GM12875 (cell line): ENCODE measurements around the gene CACNA1E.

ENCODE experiments used
- H3K4me3 ChIP-seq: one replicate; pipeline ENCODE4 v1.5.1; 2011; ENCODE audit warnings: low read depth, low read length, control low read depth
- TF ChIP-seq, protein P1 (sequence below): IDR thresholded peaks from 2 replicates; pipeline ENCODE4 v1.5.1; 2011; ENCODE audit warnings: low read depth, mild to moderate bottlenecking, control low read depth, inconsistent platforms, low read length, moderate library complexity, borderline replicate concordance; ENCODE audit not compliant: insufficient read depth

Gene CACNA1E

DNA sequence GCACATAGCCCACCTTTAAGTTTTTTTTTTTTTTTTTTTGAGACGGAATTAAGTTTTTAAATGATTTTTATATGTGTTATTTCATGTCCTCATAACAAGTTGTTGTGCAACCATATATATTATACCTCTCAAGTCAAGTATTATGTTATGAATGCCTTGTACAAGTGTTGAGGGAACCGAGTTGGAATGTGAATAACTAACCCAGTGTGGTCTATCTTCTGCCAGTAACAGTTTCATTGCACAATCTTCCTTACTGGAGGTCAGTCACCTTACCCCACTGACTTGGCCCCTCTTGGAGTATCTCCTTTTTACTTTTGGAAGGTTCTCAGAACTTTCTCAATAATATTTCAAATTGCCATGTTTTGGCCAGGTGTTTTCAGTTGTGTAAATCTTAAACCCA lies 201.9 kb downstream of the CACNA1E start:
- TF ChIP-seq, protein P1, sequence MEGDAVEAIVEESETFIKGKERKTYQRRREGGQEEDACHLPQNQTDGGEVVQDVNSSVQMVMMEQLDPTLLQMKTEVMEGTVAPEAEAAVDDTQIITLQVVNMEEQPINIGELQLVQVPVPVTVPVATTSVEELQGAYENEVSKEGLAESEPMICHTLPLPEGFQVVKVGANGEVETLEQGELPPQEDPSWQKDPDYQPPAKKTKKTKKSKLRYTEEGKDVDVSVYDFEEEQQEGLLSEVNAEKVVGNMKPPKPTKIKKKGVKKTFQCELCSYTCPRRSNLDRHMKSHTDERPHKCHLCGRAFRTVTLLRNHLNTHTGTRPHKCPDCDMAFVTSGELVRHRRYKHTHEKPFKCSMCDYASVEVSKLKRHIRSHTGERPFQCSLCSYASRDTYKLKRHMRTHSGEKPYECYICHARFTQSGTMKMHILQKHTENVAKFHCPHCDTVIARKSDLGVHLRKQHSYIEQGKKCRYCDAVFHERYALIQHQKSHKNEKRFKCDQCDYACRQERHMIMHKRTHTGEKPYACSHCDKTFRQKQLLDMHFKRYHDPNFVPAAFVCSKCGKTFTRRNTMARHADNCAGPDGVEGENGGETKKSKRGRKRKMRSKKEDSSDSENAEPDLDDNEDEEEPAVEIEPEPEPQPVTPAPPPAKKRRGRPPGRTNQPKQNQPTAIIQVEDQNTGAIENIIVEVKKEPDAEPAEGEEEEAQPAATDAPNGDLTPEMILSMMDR: no peak

DNA sequence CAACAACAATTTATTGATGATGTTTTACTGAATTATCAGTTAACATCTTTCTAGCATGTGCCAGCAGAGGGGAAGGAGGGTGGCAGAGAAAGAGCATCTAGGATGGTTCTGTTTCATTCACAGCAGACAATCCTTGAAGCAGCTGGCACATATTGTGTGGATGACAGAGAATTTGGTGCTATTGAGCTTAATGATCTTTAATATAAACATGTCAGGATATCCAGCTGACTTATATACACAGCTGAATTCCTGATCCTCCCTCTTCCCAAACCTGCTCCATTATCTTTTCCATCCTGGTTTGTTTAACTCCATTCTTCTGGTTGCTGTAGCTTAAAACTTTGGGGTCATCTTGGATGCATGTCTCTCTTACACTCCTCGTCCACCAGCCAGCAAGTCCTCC lies 218.6 kb downstream of the CACNA1E start:
- no peak overlapping the region for H3K4me3 ChIP-seq
- TF ChIP-seq, protein P1: no peak

More for the DNA sequence above, 201.9 kb downstream of the CACNA1E start:
- no peak overlapping the region for H3K4me3 ChIP-seq

DNA sequence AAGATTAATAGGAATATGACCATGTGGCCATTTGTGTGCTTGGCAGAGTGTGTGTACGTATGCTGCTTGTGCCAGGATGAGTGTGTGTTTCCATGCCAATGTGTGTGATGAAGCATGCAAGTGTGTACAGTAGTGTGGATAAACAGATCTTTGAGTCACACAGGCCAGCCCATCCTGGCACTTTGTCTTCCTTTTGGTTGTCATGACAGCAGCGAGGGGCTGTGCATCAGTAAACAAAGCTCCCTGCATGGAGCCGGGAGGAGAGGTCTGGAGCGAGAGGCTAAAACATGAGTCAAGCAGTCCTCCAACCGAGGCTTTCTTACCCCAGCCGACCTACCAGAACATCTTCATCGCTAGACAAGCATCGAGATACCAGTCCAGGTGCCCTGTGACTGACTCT lies 221.2 kb downstream of the CACNA1E start:
- no peak overlapping the region for H3K4me3 ChIP-seq
- TF ChIP-seq, protein P1: no peak

DNA sequence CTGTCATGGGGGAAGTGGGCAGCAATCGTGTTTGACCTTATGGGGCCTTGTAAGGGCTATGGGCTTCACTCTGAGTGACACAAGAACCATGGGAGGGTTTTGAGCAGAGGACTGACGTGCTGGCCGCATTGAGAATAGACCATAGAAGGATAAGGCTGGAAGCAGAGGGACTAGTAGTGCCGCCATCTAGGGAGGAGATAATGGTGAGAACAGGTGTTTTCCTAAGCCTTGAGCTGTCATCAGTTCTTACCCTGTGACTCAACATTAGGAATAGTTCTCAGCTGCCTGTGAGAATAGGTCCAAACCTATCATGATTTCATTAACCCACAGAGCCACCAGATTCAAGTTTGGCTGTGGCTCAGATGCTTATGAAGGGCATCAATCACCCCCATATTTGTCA lies 228.5 kb downstream of the CACNA1E start:
- TF ChIP-seq, protein P1: no peak
- H3K4me3 ChIP-seq: no peak overlapping the region

DNA sequence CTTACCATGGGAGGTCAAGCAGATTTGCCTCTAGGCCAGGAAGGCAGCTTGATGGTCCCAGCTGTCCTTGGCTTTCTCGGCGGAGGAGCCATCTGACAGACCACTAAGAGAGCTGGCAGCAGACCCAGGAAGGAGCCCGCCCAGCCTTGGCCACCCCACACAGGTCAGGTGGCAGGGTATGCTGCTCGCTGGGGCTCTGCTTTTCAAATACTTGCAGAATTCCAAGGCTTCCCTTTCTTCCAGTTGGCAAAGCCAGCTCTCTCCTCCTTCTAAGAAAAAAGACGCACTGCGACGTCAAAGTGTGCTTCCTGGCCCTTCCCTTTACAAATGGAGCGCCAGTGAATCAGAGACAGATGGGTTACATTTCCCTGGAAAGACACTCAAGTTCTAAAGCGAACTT lies 229.4 kb downstream of the CACNA1E start:
- TF ChIP-seq, protein P1: no peak

DNA sequence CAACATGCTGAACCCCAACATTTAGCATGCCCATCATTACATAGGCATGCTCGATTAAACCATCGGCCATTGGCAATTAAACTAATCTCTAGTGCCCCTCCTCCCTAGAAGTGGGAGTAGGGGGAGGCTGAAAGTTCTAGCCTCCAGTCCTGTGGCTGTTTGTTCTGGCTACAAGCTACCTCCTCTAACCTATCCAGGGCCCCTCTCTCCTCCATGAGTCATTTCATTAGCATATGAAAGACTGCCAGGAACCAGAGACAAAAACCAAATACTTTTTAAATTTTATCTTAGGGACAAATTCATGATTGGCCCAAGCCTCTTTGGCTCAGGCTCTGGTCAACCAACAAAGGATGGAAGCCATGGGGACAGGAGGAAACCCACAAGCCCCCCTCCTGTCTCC lies 231.1 kb downstream of the CACNA1E start:
- TF ChIP-seq, protein P1: no peak

More for the DNA sequence above, 229.4 kb downstream of the CACNA1E start:
- H3K4me3 ChIP-seq: no peak overlapping the region

DNA sequence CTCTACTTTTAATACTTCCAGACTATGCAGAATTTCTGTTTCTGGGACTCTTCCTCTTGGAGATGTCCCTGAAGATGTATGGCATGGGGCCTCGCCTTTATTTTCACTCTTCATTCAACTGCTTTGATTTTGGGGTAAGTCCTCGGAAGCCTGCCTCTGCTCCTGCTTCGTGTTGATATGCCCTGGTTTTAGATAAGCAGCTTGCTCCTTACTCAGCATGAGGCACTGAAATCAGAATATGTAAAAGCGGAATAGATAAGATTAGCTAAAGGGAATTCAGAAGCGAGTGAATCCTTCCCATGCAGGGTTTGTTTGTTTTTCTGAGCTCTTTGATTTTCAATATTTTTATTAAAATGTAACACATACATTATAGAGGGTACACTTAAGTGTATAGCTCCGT lies 234.7 kb downstream of the CACNA1E start:
- no peak overlapping the region for H3K4me3 ChIP-seq
- TF ChIP-seq, protein P1: no peak

More for the DNA sequence above, 231.1 kb downstream of the CACNA1E start:
- H3K4me3 ChIP-seq: no peak overlapping the region
